H9 (cell line): ENCODE results near the gene CNNM4. TPM values are rescaled to one million over a fixed set of nuclear protein-coding genes. Genes with fewer than 3 reads are reported as not detected.

Experiments
- DNase-seq: peaks from one replicate; pipeline ENCODE4 v3.0.0-alpha.2; 2017
- H2AFZ ChIP-seq: one replicate; pipeline ENCODE4 v1.6.1; 2013; ENCODE audit warnings: mild to moderate bottlenecking, low read length, control low read depth, moderate library complexity
- H2AK5ac ChIP-seq: 2 replicates; pipeline ENCODE4 v1.6.1; 2013; ENCODE audit warnings: low read length, control low read depth, mixed read lengths; ENCODE audit not compliant: insufficient read length
- H2BK120ac ChIP-seq: one replicate; pipeline ENCODE4 v1.6.1; 2013; ENCODE audit warnings: low read depth, mild to moderate bottlenecking, low read length, control low read depth, inconsistent platforms; ENCODE audit not compliant: poor library complexity, severe bottlenecking
- H2BK12ac ChIP-seq: 2 replicates; pipeline ENCODE4 v1.6.1; 2013; ENCODE audit warnings: low read length, control low read depth, mixed read lengths, low read depth; ENCODE audit not compliant: insufficient read length
- H2BK15ac ChIP-seq: 2 replicates; pipeline ENCODE4 v1.6.1; 2013; ENCODE audit warnings: low read depth, low read length, control low read depth
- H2BK20ac ChIP-seq: one replicate; pipeline ENCODE4 v1.6.1; 2013; ENCODE audit warnings: low read depth, mild to moderate bottlenecking, low read length, control low read depth, inconsistent platforms; ENCODE audit not compliant: poor library complexity, severe bottlenecking
- H2BK5ac ChIP-seq: 2 replicates; pipeline ENCODE4 v1.6.1; 2013; ENCODE audit warnings: low read length, control low read depth, mixed read lengths; ENCODE audit not compliant: insufficient read length
- H3K14ac ChIP-seq: 2 replicates; pipeline ENCODE4 v1.6.1; 2013; ENCODE audit warnings: low read length, control low read depth; ENCODE audit not compliant: insufficient read depth
- H3K18ac ChIP-seq: 2 replicates; pipeline ENCODE4 v1.6.1; 2013; ENCODE audit warnings: low read depth, mild to moderate bottlenecking, mixed read lengths, low read length, control low read depth; ENCODE audit not compliant: insufficient read length
- H3K23ac ChIP-seq: 2 replicates; pipeline ENCODE4 v1.6.1; 2013; ENCODE audit warnings: low read length, control low read depth, mixed read lengths, low read depth; ENCODE audit not compliant: insufficient read length
- H3K23me2 ChIP-seq: 2 replicates; pipeline ENCODE4 v1.6.1; 2013; ENCODE audit warnings: low read depth, mild to moderate bottlenecking, mixed read lengths, low read length, control low read depth; ENCODE audit not compliant: insufficient read length, poor library complexity, severe bottlenecking
- H3K27ac ChIP-seq: 2 replicates; pipeline ENCODE4 v1.5.1; 2013; ENCODE audit warnings: low read length, control low read depth, mixed read lengths, low read depth; ENCODE audit not compliant: insufficient read length
- H3K27me3 ChIP-seq: 2 replicates; pipeline ENCODE4 v1.6.1; 2013; ENCODE audit warnings: low read length, control low read depth, inconsistent platforms; ENCODE audit not compliant: insufficient read depth
- H3K4ac ChIP-seq: 2 replicates; pipeline ENCODE4 v1.6.1; 2013; ENCODE audit warnings: low read depth, mild to moderate bottlenecking, control low read depth, inconsistent platforms, low read length, moderate library complexity
- H3K4me1 ChIP-seq: 2 replicates; pipeline ENCODE4 v1.6.1; 2013; ENCODE audit warnings: low read length, control low read depth, inconsistent platforms; ENCODE audit not compliant: insufficient read depth
- H3K4me2 ChIP-seq: 2 replicates; pipeline ENCODE4 v1.6.1; 2013; ENCODE audit warnings: low read length, control low read depth, mixed read lengths; ENCODE audit not compliant: insufficient read length, insufficient read depth
- H3K56ac ChIP-seq: 2 replicates; pipeline ENCODE4 v1.6.1; 2013; ENCODE audit warnings: low read depth, mild to moderate bottlenecking, mixed read lengths, low read length, control low read depth; ENCODE audit not compliant: insufficient read length
- H3K79me1 ChIP-seq: 2 replicates; pipeline ENCODE4 v1.6.1; 2013; ENCODE audit warnings: low read depth, mild to moderate bottlenecking, moderate library complexity, low read length, control low read depth, inconsistent platforms; ENCODE audit not compliant: insufficient read depth, poor library complexity, severe bottlenecking
- H3K79me2 ChIP-seq: 2 replicates; pipeline ENCODE4 v1.6.1; 2013; ENCODE audit warnings: low read length, control low read depth, inconsistent platforms; ENCODE audit not compliant: insufficient read depth
- H3K9ac ChIP-seq: 2 replicates; pipeline ENCODE4 v1.6.1; 2013; ENCODE audit warnings: low read length, control low read depth, mixed read lengths; ENCODE audit not compliant: insufficient read length; ENCODE audit errors: extremely low read depth
- H3K9me3 ChIP-seq: one replicate; pipeline ENCODE4 v1.6.1; 2013; ENCODE audit warnings: low read depth, low read length, inconsistent platforms; ENCODE audit not compliant: control insufficient read depth
- H3T11ph ChIP-seq: one replicate; pipeline ENCODE4 v1.6.1; 2013; ENCODE audit warnings: mild to moderate bottlenecking, low read length, control low read depth, inconsistent platforms
- H4K20me1 ChIP-seq: one replicate; pipeline ENCODE4 v1.6.1; 2013; ENCODE audit not compliant: control insufficient read depth, insufficient read length, insufficient read depth
- H4K5ac ChIP-seq: 2 replicates; pipeline ENCODE4 v1.6.1; 2013; ENCODE audit warnings: low read depth, mild to moderate bottlenecking, mixed read lengths, low read length, control low read depth; ENCODE audit not compliant: insufficient read length
- H4K8ac ChIP-seq: replicated peaks from 2 replicates; pipeline ENCODE4 v1.6.1; 2013; ENCODE audit warnings: low read length, control low read depth, mixed read lengths, low read depth; ENCODE audit not compliant: insufficient read length
- H4K91ac ChIP-seq: 2 replicates; pipeline ENCODE4 v1.6.1; 2013; ENCODE audit warnings: low read depth, mild to moderate bottlenecking, moderate library complexity, mixed read lengths, low read length, control low read depth; ENCODE audit not compliant: insufficient read length
- H3K27ac Mint-ChIP-seq, 3 experiments: 2 replicates in 2 of 3; 3 replicates in 1 of 3; pipeline ENCODE4 v1.8.0; 2020 to 2021; ENCODE audit warnings: mixed read lengths in 3 of 3, mild to moderate bottlenecking in 1 of 3, moderate library complexity in 1 of 3
- H3K27me3 Mint-ChIP-seq: 2 replicates; pipeline ENCODE4 v1.8.0; 2021; ENCODE audit warnings: low read depth, mild to moderate bottlenecking, moderate library complexity, mixed read lengths
- H3K36me3 Mint-ChIP-seq, 3 experiments: 2 replicates in 2 of 3; 3 replicates in 1 of 3; pipeline ENCODE4 v1.8.0; 2020 to 2021; ENCODE audit warnings: low read depth in 3 of 3, mixed read lengths in 3 of 3; ENCODE audit not compliant: insufficient read depth in 1 of 3
- H3K4me1 Mint-ChIP-seq, 2 experiments: 2 replicates each; pipeline ENCODE4 v1.8.0; 2020; ENCODE audit warnings: mixed read lengths in 2 of 2
- H3K4me3 Mint-ChIP-seq, 2 experiments: 2 replicates in 1 of 2; 3 replicates in 1 of 2; pipeline ENCODE4 v1.8.0; 2020 to 2021; ENCODE audit warnings: mild to moderate bottlenecking in 2 of 2, mixed read lengths in 2 of 2, moderate library complexity in 1 of 2
- H3K9me3 Mint-ChIP-seq, 2 experiments: 2 replicates in 1 of 2; 3 replicates in 1 of 2; pipeline ENCODE4 v1.8.0; 2020; ENCODE audit warnings: mild to moderate bottlenecking in 2 of 2, mixed read lengths in 2 of 2, moderate library complexity in 1 of 2
- WGBS: extraction: QIAGEN DNeasy Blood & Tissue Kit; methylation state at CpG from one replicate; pipeline ENCODE4 v1.1.7; 2013; ENCODE audit warnings: missing lambda C conversion rate, low lambda C conversion rate, mixed read lengths; ENCODE audit not compliant: insufficient read length; ENCODE audit errors: extremely low coverage; 5-methylcytosine and 5-hydroxymethylcytosine counted together
- total RNA-seq: library from RNA; stranded (reverse); gene quantifications from 2 replicates; pipeline ENCODE4 v1.2.1, GENCODE V29; 2021
- TF ChIP-seq, protein P1 (sequence below): fragments of 200-600 bp; sonication (generic); conservative IDR thresholded peaks from 3 replicates; pipeline ENCODE4 v1.8.0; 2021; ENCODE audit warnings: antibody characterized with exemption, mild to moderate bottlenecking

Gene CNNM4
- total RNA-seq, 1 experiment from 2014 or later = 8.5 TPM

- H3K27me3 ChIP-seq = no peaks in the 10 kb centered on the region
- Mint-ChIP-seq H3K36me3 (peaks cover 0 to 6% (median 0%) of the 10 kb centered on the region in 3 experiments; a peak in 3 of 7 replicates), H3K27ac (peak overlapping the region in 1 of 3 experiments; percentile 53; a peak in 2 of 7 replicates), H3K4me3 (no peak overlapping the region), H3K9me3 (no peaks in the 10 kb centered on the region; a peak in 1 of 5 replicates), H3K4me1 (peaks cover 5 to 21% of the 10 kb centered on the region in 2 experiments; a peak in 3 of 4 replicates), H3K27me3 (no peaks in the 10 kb centered on the region)
- TF ChIP-seq, protein P1, sequence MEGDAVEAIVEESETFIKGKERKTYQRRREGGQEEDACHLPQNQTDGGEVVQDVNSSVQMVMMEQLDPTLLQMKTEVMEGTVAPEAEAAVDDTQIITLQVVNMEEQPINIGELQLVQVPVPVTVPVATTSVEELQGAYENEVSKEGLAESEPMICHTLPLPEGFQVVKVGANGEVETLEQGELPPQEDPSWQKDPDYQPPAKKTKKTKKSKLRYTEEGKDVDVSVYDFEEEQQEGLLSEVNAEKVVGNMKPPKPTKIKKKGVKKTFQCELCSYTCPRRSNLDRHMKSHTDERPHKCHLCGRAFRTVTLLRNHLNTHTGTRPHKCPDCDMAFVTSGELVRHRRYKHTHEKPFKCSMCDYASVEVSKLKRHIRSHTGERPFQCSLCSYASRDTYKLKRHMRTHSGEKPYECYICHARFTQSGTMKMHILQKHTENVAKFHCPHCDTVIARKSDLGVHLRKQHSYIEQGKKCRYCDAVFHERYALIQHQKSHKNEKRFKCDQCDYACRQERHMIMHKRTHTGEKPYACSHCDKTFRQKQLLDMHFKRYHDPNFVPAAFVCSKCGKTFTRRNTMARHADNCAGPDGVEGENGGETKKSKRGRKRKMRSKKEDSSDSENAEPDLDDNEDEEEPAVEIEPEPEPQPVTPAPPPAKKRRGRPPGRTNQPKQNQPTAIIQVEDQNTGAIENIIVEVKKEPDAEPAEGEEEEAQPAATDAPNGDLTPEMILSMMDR = no peak
- H2BK120ac ChIP-seq = no peak overlapping the region
- H3K4me2 ChIP-seq = no peak overlapping the region
- no peak overlapping the region for H3K14ac ChIP-seq
- H3K9ac ChIP-seq = no peak overlapping the region
- no peak overlapping the region for H2BK12ac ChIP-seq
- H2AK5ac ChIP-seq = no peak overlapping the region
- H3K79me1 ChIP-seq = no peaks in the 10 kb centered on the region
- no peaks in the 10 kb centered on the region for H4K20me1 ChIP-seq
- H3K4me1 ChIP-seq = 0 out of 2 replicates have a peak, but pooled peaks cover 2% of the 10 kb centered on the region
- H2BK5ac ChIP-seq = no peak overlapping the region
- DNase-seq = no peak
- H2BK15ac ChIP-seq = no peak overlapping the region
- no peaks in the 10 kb centered on the region for H3K79me2 ChIP-seq
- no peak overlapping the region for H4K8ac ChIP-seq
- H3K23ac ChIP-seq = no peak overlapping the region
- H4K5ac ChIP-seq = no peak overlapping the region
- H3K56ac ChIP-seq = no peak overlapping the region
- H3K27ac ChIP-seq = no peak overlapping the region
- H3K18ac ChIP-seq = no peak overlapping the region
- no peak overlapping the region for H2BK20ac ChIP-seq
- no peak overlapping the region for H4K91ac ChIP-seq
- H3T11ph ChIP-seq = no peak overlapping the region
- H2AFZ ChIP-seq = no peak overlapping the region
- H3K9me3 ChIP-seq = no peaks in the 10 kb centered on the region
- H3K23me2 ChIP-seq = no peaks in the 10 kb centered on the region
- WGBS = no CpG with 5 or more reads among the region's 25 CpGs
- no peak overlapping the region for H3K4ac ChIP-seq
Observed at GRCh38 chr2:96770442-96771202, 9.9 kb downstream of the CNNM4 start.
